Astrocyte (in vitro differentiated cells and primary cell): ENCODE measurements around the gene ACYP1. TPM values are rescaled to one million over a fixed set of nuclear protein-coding genes. Genes with fewer than 3 reads are reported as not detected.

Experiments
- DNase-seq: peaks from one replicate; pipeline ENCODE4 v3.0.0-alpha.2; 2010; ENCODE audit warnings: low read depth
- FAIRE-seq: peaks from 2 replicates; lab custom pipeline; 2011; peaks lifted over from hg19 to GRCh38; lab: Jason Lieb, UNC
- H2AFZ ChIP-seq: 2 replicates; pipeline ENCODE4 v1.6.0; 2012; ENCODE audit warnings: low read depth, low read length, inconsistent platforms
- H3K27ac ChIP-seq: 2 replicates; pipeline ENCODE4 v1.5.1; 2011; ENCODE audit warnings: low read depth, low read length, inconsistent platforms
- H3K27me3 ChIP-seq: 2 replicates; pipeline ENCODE4 v1.6.0; 2011; ENCODE audit warnings: low read length, inconsistent platforms; ENCODE audit not compliant: insufficient read depth
- H3K36me3 ChIP-seq: 2 replicates; pipeline ENCODE4 v1.5.1; 2011; ENCODE audit warnings: low read length, inconsistent platforms; ENCODE audit not compliant: insufficient read depth
- H3K4me1 ChIP-seq: 2 replicates; pipeline ENCODE4 v1.5.1; 2011; ENCODE audit warnings: low read length, inconsistent platforms; ENCODE audit not compliant: insufficient read depth
- H3K4me2 ChIP-seq: 2 replicates; pipeline ENCODE4 v1.6.0; 2012; ENCODE audit warnings: low read length, inconsistent platforms
- H3K4me3 ChIP-seq: 2 replicates; pipeline ENCODE4 v1.5.1; 2011; ENCODE audit warnings: low read depth, mild to moderate bottlenecking, low read length, inconsistent platforms; ENCODE audit not compliant: insufficient read depth
- H3K79me2 ChIP-seq: 2 replicates; pipeline ENCODE4 v1.6.0; 2012; ENCODE audit warnings: mild to moderate bottlenecking, low read length, inconsistent platforms; ENCODE audit not compliant: insufficient read depth
- H3K9ac ChIP-seq: 2 replicates; pipeline ENCODE4 v1.6.0; 2012; ENCODE audit warnings: mild to moderate bottlenecking, low read length, inconsistent platforms
- H3K9me3 ChIP-seq: 2 replicates; pipeline ENCODE4 v1.5.1; 2012; ENCODE audit warnings: low read depth, mild to moderate bottlenecking, low read length, inconsistent platforms; ENCODE audit not compliant: insufficient read depth
- H4K20me1 ChIP-seq: 2 replicates; pipeline ENCODE4 v1.6.0; 2012; ENCODE audit warnings: low read length, inconsistent platforms; ENCODE audit not compliant: insufficient read depth
- H3K27ac Mint-ChIP-seq: one replicate; pipeline ENCODE4 v1.8.0; 2021; ENCODE audit warnings: mild to moderate bottlenecking, mixed read lengths; ENCODE audit not compliant: unreplicated experiment
- H3K27me3 Mint-ChIP-seq: one replicate; pipeline ENCODE4 v1.8.0; 2021; ENCODE audit warnings: low read depth, mixed read lengths; ENCODE audit not compliant: unreplicated experiment
- H3K36me3 Mint-ChIP-seq: one replicate; pipeline ENCODE4 v1.8.0; 2021; ENCODE audit warnings: low read depth, mixed read lengths; ENCODE audit not compliant: unreplicated experiment
- H3K4me1 Mint-ChIP-seq: one replicate; pipeline ENCODE4 v1.8.0; 2021; ENCODE audit warnings: low read depth, mixed read lengths; ENCODE audit not compliant: unreplicated experiment
- H3K4me3 Mint-ChIP-seq: one replicate; pipeline ENCODE4 v1.8.0; 2021; ENCODE audit warnings: mild to moderate bottlenecking, moderate library complexity, mixed read lengths; ENCODE audit not compliant: unreplicated experiment
- H3K9me3 Mint-ChIP-seq: one replicate; pipeline ENCODE4 v1.8.0; 2021; ENCODE audit warnings: mild to moderate bottlenecking, mixed read lengths; ENCODE audit not compliant: unreplicated experiment
- CTCF ChIP-seq: IDR thresholded peaks from 2 replicates; pipeline ENCODE4 v1.5.1; 2011; ENCODE audit warnings: low read depth, mild to moderate bottlenecking, inconsistent platforms, low read length, moderate library complexity; ENCODE audit not compliant: insufficient read depth
- EZH2 ChIP-seq: IDR thresholded peaks from 2 replicates; pipeline ENCODE4 v1.6.1; 2012; ENCODE audit warnings: mild to moderate bottlenecking, low read length, inconsistent platforms; ENCODE audit not compliant: insufficient read depth
- total RNA-seq: library from RNA; stranded (reverse); gene quantifications from 2 replicates; pipeline ENCODE4 v1.2.1, GENCODE V29; 2021

Gene ACYP1
- total RNA-seq, 1 donor from 2014 or later = 8.9 TPM

- no peak overlapping the region for H3K4me3 ChIP-seq
- no peaks in the 10 kb centered on the region for H3K9me3 ChIP-seq
- H3K4me1 Mint-ChIP-seq = peaks cover 2% of the 10 kb centered on the region
- H3K36me3 ChIP-seq = peaks cover 30% of the 10 kb centered on the region
- DNase-seq (no peak), FAIRE-seq (no peak)
- no peak overlapping the region for H3K27ac Mint-ChIP-seq
- no peak for TF ChIP-seq CTCF
- TF ChIP-seq EZH2 = no peak
- no peak overlapping the region for H3K27ac ChIP-seq
- no peaks in the 10 kb centered on the region for H3K27me3 ChIP-seq
- no peak overlapping the region for H3K4me2 ChIP-seq
- no peaks in the 10 kb centered on the region for H3K4me1 ChIP-seq
- no peaks in the 10 kb centered on the region for H3K27me3 Mint-ChIP-seq
- peaks cover 1% of the 10 kb centered on the region for H3K9me3 Mint-ChIP-seq
- no peak overlapping the region for H3K9ac ChIP-seq
- H4K20me1 ChIP-seq = peaks cover 4% of the 10 kb centered on the region
- H3K36me3 Mint-ChIP-seq = peaks cover 21% of the 10 kb centered on the region
- H3K4me3 Mint-ChIP-seq = no peak overlapping the region
- H2AFZ ChIP-seq = no peak overlapping the region
- H3K79me2 ChIP-seq = no peaks in the 10 kb centered on the region
Observed at GRCh38 chr14:75098212-75098611, 34.4 kb upstream of the ACYP1 start.

- no peak for TF ChIP-seq EZH2
- TF ChIP-seq CTCF = no peak
- Histone ChIP-seq H3K4me2 (no peak overlapping the region), H3K9me3 (no peaks in the 10 kb centered on the region), H3K9ac (no peak overlapping the region), H3K4me1 (no peaks in the 10 kb centered on the region), H3K36me3 (peaks cover 30% of the 10 kb centered on the region), H2AFZ (no peak overlapping the region), H4K20me1 (peaks cover 4% of the 10 kb centered on the region), H3K27me3 (no peaks in the 10 kb centered on the region), H3K79me2 (no peaks in the 10 kb centered on the region), H3K4me3 (no peak overlapping the region), H3K27ac (no peak overlapping the region)
- Mint-ChIP-seq H3K9me3 (peaks cover 1% of the 10 kb centered on the region), H3K4me3 (no peak overlapping the region), H3K27ac (no peak overlapping the region), H3K36me3 (peaks cover 20% of the 10 kb centered on the region), H3K27me3 (no peaks in the 10 kb centered on the region), H3K4me1 (peaks cover 2% of the 10 kb centered on the region)
- no peak for FAIRE-seq
- DNase-seq = no peak
Observed at GRCh38 chr14:75096959-75097358, 33.1 kb upstream of the ACYP1 start.

- H3K27ac ChIP-seq = no peak overlapping the region
- no peaks in the 10 kb centered on the region for H3K27me3 ChIP-seq
- H2AFZ ChIP-seq = no peak overlapping the region
- H3K4me1 ChIP-seq = no peaks in the 10 kb centered on the region
- H3K79me2 ChIP-seq = no peaks in the 10 kb centered on the region
- no peaks in the 10 kb centered on the region for H3K27me3 Mint-ChIP-seq
- DNase-seq (no peak), FAIRE-seq (no peak)
- H3K4me2 ChIP-seq = no peak overlapping the region
- H3K4me3 Mint-ChIP-seq = no peak overlapping the region
- peaks cover 4% of the 10 kb centered on the region for H4K20me1 ChIP-seq
- peaks cover 19% of the 10 kb centered on the region for H3K36me3 Mint-ChIP-seq
- peaks cover 24% of the 10 kb centered on the region for H3K36me3 ChIP-seq
- peaks cover 1% of the 10 kb centered on the region for H3K9me3 Mint-ChIP-seq
- no peaks in the 10 kb centered on the region for H3K9me3 ChIP-seq
- H3K4me3 ChIP-seq = no peak overlapping the region
- H3K9ac ChIP-seq = no peak overlapping the region
- H3K27ac Mint-ChIP-seq = no peak overlapping the region
- TF ChIP-seq EZH2 = no peak
- TF ChIP-seq CTCF = no peak
- peaks cover 2% of the 10 kb centered on the region for H3K4me1 Mint-ChIP-seq
Observed at GRCh38 chr14:75095690-75096089, 31.9 kb upstream of the ACYP1 start.
